ENCODE results near the gene DGKI. TPM values are rescaled to one million over a fixed set of nuclear protein-coding genes. Genes with fewer than 3 reads are reported as not detected.

DGKI gene
- polyA plus RNA-seq, 4 donors, result 0.35 to 0.54 TPM; not detected in 2

DNA sequence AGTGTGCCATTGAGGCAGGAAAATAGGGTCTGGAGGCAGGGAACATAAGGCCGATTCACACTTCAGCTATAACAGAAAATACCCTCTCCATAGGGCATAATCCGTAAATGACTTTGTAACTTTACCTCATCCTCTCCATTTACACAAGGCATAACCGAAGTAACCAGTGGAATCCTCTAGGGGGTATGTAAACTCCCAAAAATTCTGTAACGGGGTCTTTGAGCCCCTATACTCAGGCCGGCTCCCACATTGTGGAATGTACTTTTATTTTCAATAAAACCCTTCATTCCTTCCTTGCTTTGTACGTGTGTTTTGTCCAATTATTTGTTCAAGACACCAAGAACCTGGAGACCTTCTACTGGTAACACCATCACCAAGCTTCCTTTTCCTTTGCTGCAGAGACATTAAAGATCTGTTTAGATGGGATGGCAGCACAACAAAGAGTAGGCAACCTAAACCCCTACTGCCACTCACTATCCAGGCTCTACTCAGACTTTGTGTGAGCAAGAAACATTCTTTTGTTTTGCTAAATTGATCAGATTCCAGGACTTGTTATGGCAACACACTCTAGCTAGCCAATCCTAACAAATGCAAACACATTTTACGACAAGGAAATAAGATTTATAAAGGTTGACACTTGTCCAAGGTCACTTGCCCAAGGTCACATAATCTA lies 99.3 kb downstream of the DGKI start:
- DNase-seq (no peak), FAIRE-seq (no peak)
- 55 to 67% (median 65%) methylated on average over 7 of the region's 7 CpGs for WGBS, 3 donors
- Histone ChIP-seq H3K4me1 (ENCODE audit: control insufficient read depth in 3 of 3, insufficient read depth in 2 of 3, low read depth in 1 of 3, low read length in 2 of 3) (no peaks in the 10 kb centered on the region), H3K36me3 (ENCODE audit: control insufficient read depth in 3 of 3, insufficient read depth in 2 of 3, low read depth in 1 of 3, low read length in 3 of 3) (no peaks in the 10 kb centered on the region), H3K9me3 (ENCODE audit: control insufficient read depth in 2 of 2, insufficient read depth in 1 of 2, low read depth in 1 of 2, low read length in 1 of 2) (no peaks in the 10 kb centered on the region), H3K4me3 (ENCODE audit: low read depth in 1 of 3, low read length in 3 of 3) (no peak overlapping the region), H3K27ac (ENCODE audit: low read depth in 1 of 3, low read length in 2 of 3) (no peak overlapping the region), H3K27me3 (ENCODE audit: control insufficient read depth in 3 of 3, insufficient read depth in 3 of 3, low read length in 3 of 3) (no peaks in the 10 kb centered on the region)

GRCh38 chr7:137743021-137743420 lies 103.8 kb downstream of the DGKI start:
- no peak for FAIRE-seq
- Histone ChIP-seq H3K9me3 (ENCODE audit: control insufficient read depth in 2 of 2, insufficient read depth in 1 of 2, low read depth in 1 of 2, low read length in 1 of 2) (no peaks in the 10 kb centered on the region), H3K27me3 (ENCODE audit: control insufficient read depth in 3 of 3, insufficient read depth in 3 of 3, low read length in 3 of 3) (no peaks in the 10 kb centered on the region), H3K36me3 (ENCODE audit: control insufficient read depth in 3 of 3, insufficient read depth in 2 of 3, low read depth in 1 of 3, low read length in 3 of 3) (no peaks in the 10 kb centered on the region), H3K27ac (ENCODE audit: low read depth in 1 of 3, low read length in 2 of 3) (no peak overlapping the region), H3K4me1 (ENCODE audit: control insufficient read depth in 3 of 3, insufficient read depth in 2 of 3, low read depth in 1 of 3, low read length in 2 of 3) (no peaks in the 10 kb centered on the region), H3K4me3 (ENCODE audit: low read depth in 1 of 3, low read length in 3 of 3) (no peak overlapping the region)
- DNase-seq, result no peak
- WGBS, 3 donors, result 90 to 100% (median 94%) methylated on average over 2 of the region's 2 CpGs

GRCh38 chr7:137742051-137742450 lies 104.7 kb downstream of the DGKI start:
- FAIRE-seq (no peak), DNase-seq (no peak)
- Histone ChIP-seq H3K27me3 (ENCODE audit: control insufficient read depth in 3 of 3, insufficient read depth in 3 of 3, low read length in 3 of 3) (no peaks in the 10 kb centered on the region), H3K27ac (ENCODE audit: low read depth in 1 of 3, low read length in 2 of 3) (no peak overlapping the region), H3K4me1 (ENCODE audit: control insufficient read depth in 3 of 3, insufficient read depth in 2 of 3, low read depth in 1 of 3, low read length in 2 of 3) (no peaks in the 10 kb centered on the region), H3K4me3 (ENCODE audit: low read depth in 1 of 3, low read length in 3 of 3) (no peak overlapping the region), H3K36me3 (ENCODE audit: control insufficient read depth in 3 of 3, insufficient read depth in 2 of 3, low read depth in 1 of 3, low read length in 3 of 3) (no peaks in the 10 kb centered on the region), H3K9me3 (ENCODE audit: control insufficient read depth in 2 of 2, insufficient read depth in 1 of 2, low read depth in 1 of 2, low read length in 1 of 2) (no peaks in the 10 kb centered on the region)
- 81 to 86% (median 83%) methylated on average over 3 of the region's 3 CpGs for WGBS, 3 donors

DNA sequence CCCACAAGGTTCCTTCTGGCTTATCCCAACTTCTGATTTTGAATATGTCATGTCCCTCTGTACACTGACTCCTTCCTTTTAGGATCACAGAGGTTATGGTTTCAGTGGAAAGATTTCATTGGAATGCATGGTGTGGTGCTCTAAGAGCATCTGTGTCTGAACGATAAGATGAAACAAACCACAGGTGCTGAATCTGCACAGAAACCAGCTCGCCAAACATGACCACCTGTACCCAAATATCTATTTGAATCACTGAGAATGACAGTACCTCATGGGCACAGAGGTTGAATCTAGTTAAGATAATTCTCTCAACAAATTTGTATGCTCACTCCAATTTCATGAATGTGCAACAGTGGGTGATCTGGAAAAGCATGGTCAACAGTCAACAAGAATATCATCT lies 105.3 kb downstream of the DGKI start:
- no peaks in the 10 kb centered on the region for H3K9me3 ChIP-seq (ENCODE audit: control insufficient read depth in 2 of 2, insufficient read depth in 1 of 2, low read depth in 1 of 2, low read length in 1 of 2)
- no peak overlapping the region for H3K4me3 ChIP-seq (ENCODE audit: low read depth in 1 of 3, low read length in 3 of 3)
- WGBS, 3 donors, result 74 to 85% (median 83%) methylated on average over 2 of the region's 2 CpGs
- H3K27ac ChIP-seq (ENCODE audit: low read depth in 1 of 3, low read length in 2 of 3), result no peak overlapping the region
- FAIRE-seq, result no peak
- H3K36me3 ChIP-seq (ENCODE audit: control insufficient read depth in 3 of 3, insufficient read depth in 2 of 3, low read depth in 1 of 3, low read length in 3 of 3), result no peaks in the 10 kb centered on the region
- no peak for DNase-seq
- H3K27me3 ChIP-seq (ENCODE audit: control insufficient read depth in 3 of 3, insufficient read depth in 3 of 3, low read length in 3 of 3), result no peaks in the 10 kb centered on the region
- no peaks in the 10 kb centered on the region for H3K4me1 ChIP-seq (ENCODE audit: control insufficient read depth in 3 of 3, insufficient read depth in 2 of 3, low read depth in 1 of 3, low read length in 2 of 3)

DNA sequence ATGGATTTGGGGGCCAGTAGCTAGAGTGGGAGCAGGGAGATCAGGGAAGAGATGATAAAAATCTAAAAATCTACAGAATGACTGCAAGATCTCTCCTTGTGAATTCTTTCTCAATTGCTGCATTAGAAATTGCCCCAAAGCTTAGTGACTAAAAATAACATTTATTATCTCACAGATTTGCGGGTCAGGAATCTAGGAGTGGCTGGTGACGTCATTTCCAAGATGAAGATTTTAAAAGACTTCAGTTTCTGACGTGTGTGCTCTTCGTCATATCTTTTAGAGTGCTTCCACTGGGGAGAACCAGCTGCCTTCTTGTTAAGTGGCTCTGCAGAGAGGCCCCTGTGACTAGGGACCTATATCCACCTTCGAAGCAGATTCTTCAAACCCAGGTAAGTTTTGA lies 112.6 kb downstream of the DGKI start:
- H3K27me3 ChIP-seq (ENCODE audit: control insufficient read depth in 3 of 3, insufficient read depth in 3 of 3, low read length in 3 of 3), result no peaks in the 10 kb centered on the region
- H3K4me3 ChIP-seq (ENCODE audit: low read depth in 1 of 3, low read length in 3 of 3), result no peak overlapping the region
- no peaks in the 10 kb centered on the region for H3K4me1 ChIP-seq (ENCODE audit: control insufficient read depth in 3 of 3, insufficient read depth in 2 of 3, low read depth in 1 of 3, low read length in 2 of 3)
- no peaks in the 10 kb centered on the region for H3K36me3 ChIP-seq (ENCODE audit: control insufficient read depth in 3 of 3, insufficient read depth in 2 of 3, low read depth in 1 of 3, low read length in 3 of 3)
- DNase-seq (no peak), FAIRE-seq (no peak)
- WGBS, 3 donors, result 38 to 67% (median 47%) methylated on average over 5 of the region's 5 CpGs
- H3K9me3 ChIP-seq (ENCODE audit: control insufficient read depth in 2 of 2, insufficient read depth in 1 of 2, low read depth in 1 of 2, low read length in 1 of 2), result no peaks in the 10 kb centered on the region
- H3K27ac ChIP-seq (ENCODE audit: low read depth in 1 of 3, low read length in 2 of 3), result no peak overlapping the region

- Histone ChIP-seq H3K27me3 (ENCODE audit: control insufficient read depth in 3 of 3, insufficient read depth in 3 of 3, low read length in 3 of 3) (no peaks in the 10 kb centered on the region), H3K9me3 (ENCODE audit: control insufficient read depth in 2 of 2, insufficient read depth in 1 of 2, low read depth in 1 of 2, low read length in 1 of 2) (no peaks in the 10 kb centered on the region), H3K4me3 (ENCODE audit: low read depth in 1 of 3, low read length in 3 of 3) (no peak overlapping the region), H3K36me3 (ENCODE audit: control insufficient read depth in 3 of 3, insufficient read depth in 2 of 3, low read depth in 1 of 3, low read length in 3 of 3) (no peaks in the 10 kb centered on the region), H3K27ac (ENCODE audit: low read depth in 1 of 3, low read length in 2 of 3) (no peak overlapping the region), H3K4me1 (ENCODE audit: control insufficient read depth in 3 of 3, insufficient read depth in 2 of 3, low read depth in 1 of 3, low read length in 2 of 3) (no peaks in the 10 kb centered on the region)
- DNase-seq (no peak), FAIRE-seq (no peak)
- WGBS, 3 donors, result 47 to 72% (median 54%) methylated on average over 2 of the region's 2 CpGs
Measured at GRCh38 chr7:137732168-137732567, 114.6 kb downstream of the DGKI start.

DNA sequence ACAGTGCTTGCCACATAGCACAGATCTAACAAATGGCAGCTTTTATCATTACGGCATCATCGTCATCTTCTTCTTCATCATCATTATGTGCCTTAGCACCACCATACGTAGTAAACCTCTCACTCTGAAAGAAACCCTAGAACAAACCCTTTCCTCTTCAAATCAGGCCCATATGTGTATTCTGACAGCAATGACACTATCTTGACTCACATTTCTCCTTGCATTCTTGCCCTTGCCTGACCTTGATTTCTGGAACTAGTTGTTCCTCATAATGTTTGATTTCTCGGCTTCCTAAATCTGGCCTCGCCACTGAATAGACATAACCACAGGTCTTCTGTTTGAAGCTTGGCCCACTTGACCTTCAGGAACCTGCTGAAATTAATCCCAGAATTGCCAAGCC lies 115.3 kb downstream of the DGKI start:
- H3K4me1 ChIP-seq (ENCODE audit: control insufficient read depth in 3 of 3, insufficient read depth in 2 of 3, low read depth in 1 of 3, low read length in 2 of 3), result no peaks in the 10 kb centered on the region
- no peak for DNase-seq
- H3K4me3 ChIP-seq (ENCODE audit: low read depth in 1 of 3, low read length in 3 of 3), result no peak overlapping the region
- H3K36me3 ChIP-seq (ENCODE audit: control insufficient read depth in 3 of 3, insufficient read depth in 2 of 3, low read depth in 1 of 3, low read length in 3 of 3), result no peaks in the 10 kb centered on the region
- no peak for FAIRE-seq
- H3K27me3 ChIP-seq (ENCODE audit: control insufficient read depth in 3 of 3, insufficient read depth in 3 of 3, low read length in 3 of 3), result no peaks in the 10 kb centered on the region
- no peak overlapping the region for H3K27ac ChIP-seq (ENCODE audit: low read depth in 1 of 3, low read length in 2 of 3)
- WGBS, 3 donors, result 91 to 93% (median 92%) methylated on average over 5 of the region's 5 CpGs
- no peaks in the 10 kb centered on the region for H3K9me3 ChIP-seq (ENCODE audit: control insufficient read depth in 2 of 2, insufficient read depth in 1 of 2, low read depth in 1 of 2, low read length in 1 of 2)

- 63 to 89% (median 87%) methylated on average over 1 of the region's 1 CpG for WGBS, 3 donors
- no peaks in the 10 kb centered on the region for H3K4me1 ChIP-seq (ENCODE audit: control insufficient read depth in 3 of 3, insufficient read depth in 2 of 3, low read depth in 1 of 3, low read length in 2 of 3)
- FAIRE-seq, result no peak
Measured at GRCh38 chr7:137728426-137728825, 118.3 kb downstream of the DGKI start.

GRCh38 chr7:137727413-137727812 lies 119.4 kb downstream of the DGKI start:
- no peak for FAIRE-seq
- Histone ChIP-seq H3K36me3 (ENCODE audit: control insufficient read depth in 3 of 3, insufficient read depth in 2 of 3, low read depth in 1 of 3, low read length in 3 of 3) (no peaks in the 10 kb centered on the region), H3K4me1 (ENCODE audit: control insufficient read depth in 3 of 3, insufficient read depth in 2 of 3, low read depth in 1 of 3, low read length in 2 of 3) (no peaks in the 10 kb centered on the region), H3K4me3 (ENCODE audit: low read depth in 1 of 3, low read length in 3 of 3) (no peak overlapping the region), H3K27ac (ENCODE audit: low read depth in 1 of 3, low read length in 2 of 3) (no peak overlapping the region), H3K27me3 (ENCODE audit: control insufficient read depth in 3 of 3, insufficient read depth in 3 of 3, low read length in 3 of 3) (no peaks in the 10 kb centered on the region), H3K9me3 (ENCODE audit: control insufficient read depth in 2 of 2, insufficient read depth in 1 of 2, low read depth in 1 of 2, low read length in 1 of 2) (no peaks in the 10 kb centered on the region)
- no peak for DNase-seq
- 49 to 57% (median 54%) methylated on average over 2 of the region's 2 CpGs for whole genome bisulfite sequencing, 3 donors

More at GRCh38 chr7:137728426-137728825, 118.3 kb downstream of the DGKI start:
- Histone ChIP-seq H3K27ac (ENCODE audit: low read depth in 1 of 3, low read length in 2 of 3) (no peak overlapping the region), H3K36me3 (ENCODE audit: control insufficient read depth in 3 of 3, insufficient read depth in 2 of 3, low read depth in 1 of 3, low read length in 3 of 3) (no peaks in the 10 kb centered on the region), H3K4me3 (ENCODE audit: low read depth in 1 of 3, low read length in 3 of 3) (no peak overlapping the region), H3K27me3 (ENCODE audit: control insufficient read depth in 3 of 3, insufficient read depth in 3 of 3, low read length in 3 of 3) (no peaks in the 10 kb centered on the region), H3K9me3 (ENCODE audit: control insufficient read depth in 2 of 2, insufficient read depth in 1 of 2, low read depth in 1 of 2, low read length in 1 of 2) (no peaks in the 10 kb centered on the region)
- DNase-seq, result no peak
